Astrocyte of the spinal cord (primary cell): ENCODE results near the gene MAZ.
"Not testable (repeated sequence)": the region's sequence is repeated elsewhere in the genome, so short reads cannot be mapped to it uniquely, and the experiment has no call there.

ENCODE experiments used
- DNase-seq: peaks from one replicate; pipeline ENCODE4 v3.0.0; 2011; ENCODE audit warnings: low read depth, low spot score
- H3K4me3 ChIP-seq: 2 replicates; pipeline ENCODE4 v1.5.1; 2011; ENCODE audit warnings: low read depth, mild to moderate bottlenecking, low read length, moderate library complexity
- CTCF ChIP-seq: IDR thresholded peaks from 2 replicates; pipeline ENCODE4 v1.5.1; 2012; ENCODE audit warnings: low read depth, mild to moderate bottlenecking, low read length, inconsistent platforms
- in situ Hi-C: cut with HindIII; loops from 2 replicates; pipeline ENCODE4 v1.10.0; 2017; ENCODE audit warnings: low sequenced_read_pairs

Gene MAZ

GRCh38 chr16:29831490-29831889 lies 25.2 kb downstream of the MAZ start:
- DNase-seq, result no peak
- H3K4me3 ChIP-seq, result no peak overlapping the region
- in situ Hi-C loops, result no loop called here
- no peak for TF ChIP-seq CTCF

- DNase-seq, H3K4me3 ChIP-seq, in situ Hi-C loops: not testable (repeated sequence)
These were observed 26.9 kb downstream of the MAZ start for GRCh38 chr16:29833219-29833618.

- in situ Hi-C loops, result no loop called here
- no peak overlapping the region for H3K4me3 ChIP-seq
- TF ChIP-seq CTCF, result no peak
- no peak for DNase-seq
These were observed 27.8 kb downstream of the MAZ start for GRCh38 chr16:29834079-29834478.

GRCh38 chr16:29835926-29836325 lies 29.6 kb downstream of the MAZ start:
- DNase-seq, result no peak

GRCh38 chr16:29836623-29837022 lies 30.3 kb downstream of the MAZ start:
- no peak for TF ChIP-seq CTCF
- in situ Hi-C loops, result no loop called here
- H3K4me3 ChIP-seq, result no peak overlapping the region
- no peak for DNase-seq

More at GRCh38 chr16:29835926-29836325, 29.6 kb downstream of the MAZ start:
- H3K4me3 ChIP-seq, result no peak overlapping the region
- TF ChIP-seq CTCF, result no peak
- in situ Hi-C loops, result no loop called here

- DNase-seq, result no peak
- in situ Hi-C loops, result no loop called here
- H3K4me3 ChIP-seq, result no peak overlapping the region
- TF ChIP-seq CTCF, result no peak
These were observed 31.5 kb downstream of the MAZ start for GRCh38 chr16:29837841-29838240.

- no peak for TF ChIP-seq CTCF
- DNase-seq, result no peak
- H3K4me3 ChIP-seq, result no peak overlapping the region
- in situ Hi-C loops, result no loop called here
These were observed 33.5 kb downstream of the MAZ start for GRCh38 chr16:29839822-29840221.
